Measurements from ENCODE around the gene SLC44A3.

SLC44A3 gene

GRCh38 chr1:94792473-94793295 lies 27.5 kb upstream of the SLC44A3 start:
- no peak overlapping the region; the same call in 1 of the 2 replicates for H2AFZ ChIP-seq (ENCODE audit: low read length)
- H3K9me3 ChIP-seq (ENCODE audit: insufficient read depth, low read depth, low read length) = no peaks in the 10 kb centered on the region
- H4K20me1 ChIP-seq (ENCODE audit: insufficient read depth, low read length, poor library complexity, severe bottlenecking) = no peaks in the 10 kb centered on the region
- H3K9me2 ChIP-seq (replicated peaks; ENCODE audit: low read depth, low read length) = no peaks in the 10 kb centered on the region
- H3K27me3 ChIP-seq (ENCODE audit: insufficient read depth, low read length, poor library complexity, severe bottlenecking) = no peaks in the 10 kb centered on the region
- H3K4me1 ChIP-seq (ENCODE audit: insufficient read depth, low read length, poor library complexity, severe bottlenecking) = peaks cover 45% of the 10 kb centered on the region
- no peaks in the 10 kb centered on the region; the same call in 1 of the 2 replicates for H3F3A ChIP-seq (ENCODE audit: low read depth)
- H3K79me2 ChIP-seq (ENCODE audit: insufficient read depth, low read length) = no peaks in the 10 kb centered on the region
- H3K4me3 ChIP-seq (ENCODE audit: low read length, poor library complexity, severe bottlenecking) = no peak overlapping the region
- H3K9ac ChIP-seq (ENCODE audit: low read depth, low read length, poor library complexity, severe bottlenecking) = no peak overlapping the region
- peak overlapping the region; percentile 25 for H3K4me2 ChIP-seq (ENCODE audit: low read depth, low read length, poor library complexity, severe bottlenecking)
- no peaks in the 10 kb centered on the region for H3K36me3 ChIP-seq (ENCODE audit: insufficient read depth, low read length)
- TF ChIP-seq EZH2phosphoT487 (IDR thresholded peaks at IDR 0.05; ENCODE audit: borderline replicate concordance) (no peak), CTCF (conservative IDR thresholded peaks at IDR 0.05; ENCODE audit: low read length) (no peak)

- H3K4me3 ChIP-seq (ENCODE audit: low read length, poor library complexity, severe bottlenecking) = no peak overlapping the region
- no peaks in the 10 kb centered on the region for H3K27me3 ChIP-seq (ENCODE audit: insufficient read depth, low read length, poor library complexity, severe bottlenecking)
- TF ChIP-seq CTCF (conservative IDR thresholded peaks at IDR 0.05; ENCODE audit: low read length) (no peak), EZH2phosphoT487 (IDR thresholded peaks at IDR 0.05; ENCODE audit: borderline replicate concordance) (no peak)
- H3K79me2 ChIP-seq (ENCODE audit: insufficient read depth, low read length) = no peaks in the 10 kb centered on the region
- H3K9ac ChIP-seq (ENCODE audit: low read depth, low read length, poor library complexity, severe bottlenecking) = no peak overlapping the region
- H3K9me2 ChIP-seq (replicated peaks; ENCODE audit: low read depth, low read length) = no peaks in the 10 kb centered on the region
- no peaks in the 10 kb centered on the region for H3K36me3 ChIP-seq (ENCODE audit: insufficient read depth, low read length)
- H3F3A ChIP-seq (ENCODE audit: low read depth) = no peaks in the 10 kb centered on the region; the same call in 1 of the 2 replicates
- H3K4me2 ChIP-seq (ENCODE audit: low read depth, low read length, poor library complexity, severe bottlenecking) = no peak overlapping the region
- no peak overlapping the region for H2AFZ ChIP-seq (ENCODE audit: low read length)
- peaks cover 43% of the 10 kb centered on the region for H3K4me1 ChIP-seq (ENCODE audit: insufficient read depth, low read length, poor library complexity, severe bottlenecking)
- H3K9me3 ChIP-seq (ENCODE audit: insufficient read depth, low read depth, low read length) = no peaks in the 10 kb centered on the region
- no peaks in the 10 kb centered on the region for H4K20me1 ChIP-seq (ENCODE audit: insufficient read depth, low read length, poor library complexity, severe bottlenecking)
These were observed 26.9 kb upstream of the SLC44A3 start for GRCh38 chr1:94793296-94793656.

- Histone ChIP-seq H4K20me1 (ENCODE audit: insufficient read depth, low read length, poor library complexity, severe bottlenecking) (no peaks in the 10 kb centered on the region), H3K36me3 (ENCODE audit: insufficient read depth, low read length) (no peaks in the 10 kb centered on the region), H3K4me1 (ENCODE audit: insufficient read depth, low read length, poor library complexity, severe bottlenecking) (peaks cover 40% of the 10 kb centered on the region), H3K4me2 (ENCODE audit: low read depth, low read length, poor library complexity, severe bottlenecking) (no peak overlapping the region), H3K9me3 (ENCODE audit: insufficient read depth, low read depth, low read length) (no peaks in the 10 kb centered on the region), H3K9me2 (replicated peaks; ENCODE audit: low read depth, low read length) (no peaks in the 10 kb centered on the region), H3K79me2 (ENCODE audit: insufficient read depth, low read length) (no peaks in the 10 kb centered on the region), H3K27me3 (ENCODE audit: insufficient read depth, low read length, poor library complexity, severe bottlenecking) (no peaks in the 10 kb centered on the region), H3K9ac (ENCODE audit: low read depth, low read length, poor library complexity, severe bottlenecking) (no peak overlapping the region), H2AFZ (ENCODE audit: low read length) (no peak overlapping the region), H3K4me3 (ENCODE audit: low read length, poor library complexity, severe bottlenecking) (no peak overlapping the region), H3F3A (ENCODE audit: low read depth) (no peaks in the 10 kb centered on the region)
- no peak for TF ChIP-seq EZH2phosphoT487 (IDR thresholded peaks at IDR 0.05; ENCODE audit: borderline replicate concordance)
These were observed 24.7 kb upstream of the SLC44A3 start for GRCh38 chr1:94795434-94795833.

- Histone ChIP-seq H3K4me1 (ENCODE audit: insufficient read depth, low read length, poor library complexity, severe bottlenecking) (peaks cover 36% of the 10 kb centered on the region), H3K9me2 (replicated peaks; ENCODE audit: low read depth, low read length) (no peaks in the 10 kb centered on the region), H3K9me3 (ENCODE audit: insufficient read depth, low read depth, low read length) (no peaks in the 10 kb centered on the region), H3F3A (ENCODE audit: low read depth) (no peaks in the 10 kb centered on the region), H2AFZ (ENCODE audit: low read length) (no peak overlapping the region), H3K4me3 (ENCODE audit: low read length, poor library complexity, severe bottlenecking) (no peak overlapping the region), H3K79me2 (ENCODE audit: insufficient read depth, low read length) (no peaks in the 10 kb centered on the region), H3K27me3 (ENCODE audit: insufficient read depth, low read length, poor library complexity, severe bottlenecking) (no peaks in the 10 kb centered on the region), H3K9ac (ENCODE audit: low read depth, low read length, poor library complexity, severe bottlenecking) (no peak overlapping the region), H3K36me3 (ENCODE audit: insufficient read depth, low read length) (no peaks in the 10 kb centered on the region), H3K4me2 (ENCODE audit: low read depth, low read length, poor library complexity, severe bottlenecking) (no peak overlapping the region), H4K20me1 (ENCODE audit: insufficient read depth, low read length, poor library complexity, severe bottlenecking) (no peaks in the 10 kb centered on the region)
- TF ChIP-seq EZH2phosphoT487 (IDR thresholded peaks at IDR 0.05; ENCODE audit: borderline replicate concordance) (no peak), CTCF (conservative IDR thresholded peaks at IDR 0.05; ENCODE audit: low read length) (no peak)
These were observed 23.9 kb upstream of the SLC44A3 start for GRCh38 chr1:94796266-94796665.

Measured in Loucy (cell line).